ENCODE data around the gene CASZ1.

The CASZ1 gene

GRCh38 chr1:10796029-10796944, at the start of gene CASZ1:
Gene CASZ1, minus strand, starts transcription at chr1:10796646. Its CDS starts 102,757 bp downstream, at chr1:10693889.
- DNase-seq = peak; percentile 33 to 81

- no peak for DNase-seq
Measured at GRCh38 chr1:10843697-10844096, 47.3 kb upstream of the CASZ1 start.

GRCh38 chr1:10841118-10841517, 44.7 kb upstream of the CASZ1 start:
- no peak for DNase-seq

GRCh38 chr1:10839188-10839770, 42.8 kb upstream of the CASZ1 start:
- no peak for DNase-seq

GRCh38 chr1:10838541-10838940, 42.1 kb upstream of the CASZ1 start:
- DNase-seq = no peak

- DNase-seq = no peak
Measured at GRCh38 chr1:10836726-10837125, 40.3 kb upstream of the CASZ1 start.

GRCh38 chr1:10835822-10836421, 39.5 kb upstream of the CASZ1 start:
- DNase-seq = no peak

- no peak for DNase-seq
Measured at GRCh38 chr1:10835421-10835820, 39.0 kb upstream of the CASZ1 start.

GRCh38 chr1:10834770-10835412, 38.4 kb upstream of the CASZ1 start:
- no peak for DNase-seq

- DNase-seq = no peak
Measured at GRCh38 chr1:10833630-10834557, 37.4 kb upstream of the CASZ1 start.

- DNase-seq = no peak
Measured at GRCh38 chr1:10832703-10833102, 36.3 kb upstream of the CASZ1 start.

- no peak for DNase-seq
Measured at GRCh38 chr1:10830961-10831668, 34.7 kb upstream of the CASZ1 start.

- no peak for DNase-seq
Measured at GRCh38 chr1:10829965-10830515, 33.6 kb upstream of the CASZ1 start.

GRCh38 chr1:10829067-10829818, 32.8 kb upstream of the CASZ1 start:
- no peak for DNase-seq

GRCh38 chr1:10827377-10828333, 31.2 kb upstream of the CASZ1 start:
- no peak for DNase-seq

- no peak for DNase-seq
Measured at GRCh38 chr1:10825592-10825991, 29.1 kb upstream of the CASZ1 start.

GRCh38 chr1:10824821-10825540, 28.5 kb upstream of the CASZ1 start:
- no peak for DNase-seq

GRCh38 chr1:10823000-10823401, 26.6 kb upstream of the CASZ1 start:
- DNase-seq = no peak

GRCh38 chr1:10821388-10821787, 24.9 kb upstream of the CASZ1 start:
- no peak for DNase-seq

Data from SW 1271 (cell line).